Fibroblast of upper back skin (primary cell): Measurements from ENCODE around the gene AGPAT2.
"Not testable (repeated sequence)": the region's sequence is repeated elsewhere in the genome, so short reads cannot be mapped to it uniquely, and the experiment has no call there.

Source experiments
- DNase-seq: peaks from one replicate; pipeline ENCODE4 v3.0.0-alpha.2; 2013

AGPAT2 gene

GRCh38 chr9:136720251-136720897 is 33.1 kb upstream of the AGPAT2 start:
- peak; percentile 45 for DNase-seq

- DNase-seq, result no peak
Measured at GRCh38 chr9:136719195-136719880, 32.1 kb upstream of the AGPAT2 start.

GRCh38 chr9:136718345-136719194 is 31.3 kb upstream of the AGPAT2 start:
- no peak for DNase-seq

DNA sequence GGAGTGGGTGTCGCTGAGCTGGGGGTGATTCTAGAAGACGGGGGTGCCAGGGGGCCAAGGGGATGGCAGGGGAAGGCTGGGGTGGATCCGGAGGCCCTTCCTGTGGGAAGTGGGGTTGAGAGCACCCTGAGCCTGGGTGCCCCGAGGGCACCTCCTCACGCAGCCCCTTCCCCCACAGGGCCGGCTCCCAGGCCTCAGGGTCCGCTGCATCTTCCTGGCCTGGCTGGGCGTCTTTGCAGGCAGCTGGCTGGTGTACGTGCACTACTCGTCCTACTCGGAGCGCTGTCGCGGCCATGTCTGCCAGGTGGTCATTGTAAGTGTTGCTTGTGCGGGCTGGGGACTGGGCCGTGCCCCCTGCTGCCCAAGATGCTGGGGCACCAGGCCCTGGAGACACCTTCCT is 30.1 kb upstream of the AGPAT2 start:
- no peak for DNase-seq

- DNase-seq, result no peak
Measured at GRCh38 chr9:136714893-136715274, 27.6 kb upstream of the AGPAT2 start.

DNA sequence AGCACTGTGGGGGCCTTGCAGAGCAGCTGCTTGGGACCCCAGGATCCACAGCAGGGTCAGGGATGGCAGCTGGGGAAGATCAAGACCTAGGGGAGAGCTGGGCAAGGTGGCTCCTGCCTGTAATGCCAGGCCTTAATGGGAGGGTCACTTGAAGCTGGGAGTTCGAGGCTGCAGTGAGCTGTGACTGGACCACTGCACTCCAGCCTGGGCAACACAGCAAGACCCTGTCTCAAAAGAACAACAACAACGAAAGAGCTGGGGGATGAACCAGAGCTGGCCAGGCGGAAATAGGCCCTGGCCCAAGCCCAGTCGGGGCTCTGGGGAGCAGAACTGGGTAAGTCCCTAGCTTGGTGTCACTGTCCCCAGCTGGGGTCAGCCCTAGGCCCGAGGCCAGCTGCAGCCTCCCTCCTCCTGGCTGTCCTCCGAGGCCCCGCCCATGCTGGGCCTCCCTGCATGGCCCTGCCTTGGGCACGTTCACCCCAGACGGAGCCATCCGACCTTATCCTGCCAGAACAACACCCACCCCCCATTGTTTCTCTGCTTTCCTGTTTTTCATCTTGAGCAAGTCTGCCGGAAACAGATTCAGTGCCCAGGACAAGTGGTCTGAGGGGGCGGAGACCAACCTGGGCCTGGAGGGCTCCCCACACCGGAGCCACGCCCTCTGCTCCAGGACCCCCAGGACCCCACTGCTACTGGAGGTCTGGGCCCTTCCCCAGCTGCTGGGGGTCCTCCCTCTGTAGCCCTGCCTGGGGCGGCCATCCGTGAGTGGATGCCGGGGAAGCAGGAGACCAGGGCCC is 27.0 kb upstream of the AGPAT2 start:
- DNase-seq, result no peak

GRCh38 chr9:136713550-136713949 is 26.3 kb upstream of the AGPAT2 start:
- no peak for DNase-seq

GRCh38 chr9:136712690-136713544 is 25.7 kb upstream of the AGPAT2 start:
- DNase-seq, result no peak

GRCh38 chr9:136711751-136712689 is 24.8 kb upstream of the AGPAT2 start, which contains the start of gene DIPK1B:
Gene DIPK1B (plus strand): TSS chr9:136712572. CDS start chr9:136712666, 94 bp downstream.
- no peak for DNase-seq

DNA sequence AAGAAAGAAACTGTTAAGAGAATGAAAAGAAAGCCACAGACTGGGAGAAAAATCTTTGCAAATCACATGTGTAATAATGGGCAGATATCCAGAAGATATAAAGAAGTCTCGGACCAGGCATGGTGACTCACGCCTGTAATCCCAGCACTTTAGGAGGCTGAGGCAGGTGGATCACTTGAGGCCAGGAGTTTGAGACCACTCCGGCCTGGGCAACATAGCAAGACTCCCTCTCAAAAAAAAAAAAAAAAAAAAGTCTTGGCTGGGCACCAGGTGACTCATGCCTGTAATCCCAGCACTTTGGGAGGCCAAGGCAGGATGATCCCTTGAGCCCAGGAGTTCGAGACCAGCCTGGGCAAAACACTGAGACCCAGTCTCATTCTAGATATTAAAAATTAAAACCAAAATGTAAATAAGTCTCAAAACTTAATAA is 24.0 kb upstream of the AGPAT2 start:
- DNase-seq, result peak; percentile 59

DNA sequence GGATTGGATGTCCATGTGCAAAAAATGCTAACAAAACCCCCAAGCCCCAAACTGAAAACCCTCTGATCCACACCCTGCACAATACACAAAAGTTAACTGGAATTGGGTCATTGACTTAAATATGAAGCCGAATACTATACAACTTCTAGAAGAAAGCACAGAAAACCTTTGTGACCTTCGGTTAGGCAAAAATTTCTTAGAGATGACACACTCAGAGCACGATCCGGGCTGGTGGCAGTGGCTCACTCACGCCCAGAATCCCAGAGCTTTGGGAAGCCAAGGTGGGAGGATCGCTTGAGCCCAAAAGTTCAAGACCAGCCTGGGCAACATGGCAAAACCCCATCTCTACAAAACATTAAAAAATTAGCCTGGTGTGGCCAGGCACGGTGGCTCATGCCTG is 23.3 kb upstream of the AGPAT2 start:
- DNase-seq, result no peak

DNA sequence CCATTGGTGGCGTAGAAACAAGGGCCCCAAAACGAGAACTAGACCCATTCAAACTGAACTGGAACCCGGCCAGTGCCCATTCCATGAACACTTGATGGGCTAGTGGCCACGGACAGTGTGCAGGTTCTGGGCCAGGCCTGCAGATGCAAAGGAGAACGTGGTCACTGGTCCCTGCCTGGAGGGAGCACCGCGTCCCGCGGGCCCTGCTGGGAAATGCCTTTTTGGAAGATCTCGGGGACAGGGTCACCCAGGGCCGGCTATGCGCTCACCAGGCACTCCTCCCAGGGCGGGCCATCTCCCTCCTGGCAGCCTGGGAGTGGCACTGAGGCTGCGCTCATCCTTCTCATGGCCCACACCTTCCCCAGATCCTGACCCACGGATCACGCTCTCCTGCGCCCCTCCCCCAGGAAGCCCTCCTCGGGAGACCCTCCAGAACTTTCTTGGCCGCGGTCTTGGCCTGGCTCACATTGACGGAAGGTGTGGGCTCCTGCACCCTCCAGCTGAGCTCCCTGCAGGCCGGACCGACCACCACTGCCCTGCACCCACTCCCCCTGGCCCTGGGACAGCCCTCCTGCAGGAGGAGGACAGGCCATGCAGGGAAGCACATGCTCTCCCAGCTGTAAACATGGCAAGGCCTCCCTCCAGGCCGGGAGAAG is 22.3 kb upstream of the AGPAT2 start:
- no peak for DNase-seq

- DNase-seq, result no peak
Measured at GRCh38 chr9:136707849-136708517, 20.7 kb upstream of the AGPAT2 start.

- DNase-seq, result no peak
Measured at GRCh38 chr9:136707011-136707410, 19.8 kb upstream of the AGPAT2 start.

DNA sequence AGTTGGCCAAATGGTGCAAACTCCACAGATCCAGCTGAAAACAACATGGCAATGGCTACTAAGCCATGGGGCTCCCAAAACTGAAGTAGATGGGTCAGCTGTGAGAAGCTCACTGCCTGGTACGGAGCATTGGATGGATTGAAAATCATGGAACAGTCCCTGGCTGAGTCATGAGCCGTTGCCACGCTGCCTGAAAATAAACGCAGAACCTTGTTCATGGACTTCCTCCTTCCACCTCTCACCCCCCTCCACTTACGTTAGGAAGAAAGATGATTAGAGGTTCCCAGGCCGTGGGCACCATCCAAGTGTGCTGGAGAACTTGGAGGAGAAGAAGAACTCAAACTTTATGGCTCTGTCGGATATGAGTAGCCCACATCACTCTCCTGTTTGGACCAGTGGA is 18.3 kb upstream of the AGPAT2 start:
- DNase-seq, result no peak

DNA sequence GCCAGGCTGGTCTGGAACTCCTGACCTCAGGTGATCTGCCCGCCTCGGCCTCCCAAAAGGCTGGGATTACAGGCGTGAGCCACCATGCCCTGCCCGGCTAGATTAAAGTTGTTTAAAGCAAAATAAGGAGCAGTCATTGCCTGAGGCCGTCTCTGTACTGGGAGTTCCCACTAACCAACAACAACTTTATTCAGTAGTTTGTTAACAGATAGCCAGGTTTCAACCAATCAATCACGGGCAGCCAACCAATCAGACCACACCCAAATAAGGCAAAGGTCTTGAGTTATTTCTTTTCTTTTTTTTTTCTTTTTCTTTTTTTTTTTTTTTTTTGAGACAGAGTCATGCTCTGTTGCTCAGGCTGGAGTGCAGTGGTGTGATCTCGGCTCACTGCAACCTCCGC is 17.5 kb upstream of the AGPAT2 start:
- DNase-seq, result not testable (repeated sequence)

DNA sequence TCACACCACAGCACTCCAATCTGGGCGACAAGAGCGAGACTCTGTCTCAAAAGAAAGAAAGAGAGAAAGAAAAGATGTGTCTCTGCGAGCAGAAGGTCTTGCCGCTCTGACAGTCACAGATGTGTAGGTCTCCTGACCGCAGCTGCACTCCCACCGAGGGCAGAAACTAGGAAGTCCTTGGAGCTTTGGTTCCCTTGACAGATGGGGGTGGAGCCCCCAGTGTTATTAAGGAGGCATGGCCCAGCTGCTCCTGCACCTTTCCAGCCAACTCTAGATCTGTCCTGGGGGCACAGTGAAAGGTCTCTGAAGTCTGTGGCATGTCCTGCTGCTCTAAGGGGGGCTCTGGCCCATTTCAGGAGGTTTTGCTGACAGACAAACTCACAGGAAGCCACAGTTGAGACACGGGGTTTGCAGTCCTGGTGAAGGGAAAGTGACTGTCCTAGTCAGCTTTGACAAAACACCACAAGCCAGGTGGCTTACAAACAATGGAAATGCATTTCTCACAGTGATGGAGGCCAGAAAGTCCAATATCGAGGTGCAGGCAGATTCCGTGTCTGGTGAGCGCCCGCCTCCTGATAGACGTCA is 16.1 kb upstream of the AGPAT2 start:
- DNase-seq, result no peak

- DNase-seq, result no peak
Measured at GRCh38 chr9:136701668-136702053, 14.4 kb upstream of the AGPAT2 start.
